Measurements from ENCODE around the gene TMUB2. TPM values are rescaled to one million over a fixed set of nuclear protein-coding genes. Genes with fewer than 3 reads are reported as not detected.
A peak's percentile ranks its signal among the peaks of the same experiment; 100 is the strongest.

The TMUB2 gene
- total and polyA plus RNA-seq, 9 of the 15 experiments (the other 6 are each of a cell fraction or from before 2014, with no cell fraction given) = 4.1 to 29.8 (median 16.3) TPM

- no peak for TF ChIP-seq RNF219 (CRISPR knock-in tag; IDR thresholded peaks at IDR 0.05)
- no peak for TF ChIP-seq RFX1 (IDR thresholded peaks at IDR 0.05)
- no peak for TF ChIP-seq ZEB2 (IDR thresholded peaks at IDR 0.05)
- TF ChIP-seq YBX1 (IDR thresholded peaks at IDR 0.05) = no peak
- no peak for TF ChIP-seq SAFB2 (IDR thresholded peaks at IDR 0.05; ENCODE audit: borderline replicate concordance, low read depth, low read length, severe bottlenecking)
- TF ChIP-seq ZBTB11 (CRISPR knock-in tag; IDR thresholded peaks at IDR 0.05) = 0 out of 6 replicates have a peak, but pooled peaks of 1 of the 3 experiments have one; percentile 9
- peak; percentile 49 to 73 for TF ChIP-seq RAD21 (CRISPR knock-in tag; conservative IDR thresholded peaks at IDR 0.05 in 1 of 2, IDR thresholded peaks at IDR 0.05 in 1 of 2)
- no peak for TF ChIP-seq CHAMP1 (IDR thresholded peaks at IDR 0.05)
- no peak for TF ChIP-seq IFI16 (CRISPR knock-in tag; IDR thresholded peaks at IDR 0.05)
- TF ChIP-seq CAMTA2 (CRISPR knock-in tag; conservative IDR thresholded peaks at IDR 0.05) = no peak
- TF ChIP-seq ETS1 (conservative IDR thresholded peaks at IDR 0.05; ENCODE audit: control insufficient read depth, low read depth, low read length) = no peak
- TF ChIP-seq FOXO4 (CRISPR knock-in tag; IDR thresholded peaks at IDR 0.05) = no peak
- TF ChIP-seq ZBTB34 (CRISPR knock-in tag; IDR thresholded peaks at IDR 0.05) = no peak
- no peak for TF ChIP-seq EHMT2 (IDR thresholded peaks at IDR 0.05)
Measured at GRCh38 chr17:44197980-44198720, 11.4 kb downstream of the TMUB2 start (continued).

Measured in K562 (cell line).